H1 (cell line): ENCODE measurements around the gene TLL1.

Source experiments
- JUN ChIP-seq: IDR thresholded peaks from 2 replicates; pipeline ENCODE4 v1.6.1; 2011; ENCODE audit warnings: low read depth, mild to moderate bottlenecking, improper control_type of control experiment, low read length
- POLR2AphosphoS5 ChIP-seq: IDR thresholded peaks from 2 replicates; pipeline ENCODE4 v1.6.1; 2011; ENCODE audit warnings: low read depth, low read length
- SIRT6 ChIP-seq: IDR thresholded peaks from one replicate; pipeline ENCODE4 v1.7.1; 2012; ENCODE audit warnings: low read length, inconsistent platforms
- SIX5 ChIP-seq: IDR thresholded peaks from 2 replicates; pipeline ENCODE4 v1.6.1; 2011; ENCODE audit warnings: mild to moderate bottlenecking, low read depth, low read length
- SP2 ChIP-seq: IDR thresholded peaks from 2 replicates; pipeline ENCODE4 v1.6.1; 2012; ENCODE audit warnings: mild to moderate bottlenecking, low read length, inconsistent platforms
- SRF ChIP-seq: IDR thresholded peaks from 2 replicates; pipeline ENCODE4 v1.6.1; 2011; ENCODE audit warnings: mild to moderate bottlenecking, low read depth, low read length, moderate library complexity
- USF2 ChIP-seq: IDR thresholded peaks from 2 replicates; pipeline ENCODE4 v1.6.1; 2011; ENCODE audit warnings: low read length, improper control_type of control experiment
- YY1 ChIP-seq: IDR thresholded peaks from 2 replicates; pipeline ENCODE4 v1.6.1; 2011; ENCODE audit warnings: low read depth, mild to moderate bottlenecking, low read length

GRCh38 chr4:165827018-165827417 lies 46.0 kb upstream of the TLL1 start:
- TF ChIP-seq JUN = no peak
- TF ChIP-seq SIX5 = no peak
- TF ChIP-seq YY1 = no peak
- no peak for TF ChIP-seq USF2
- TF ChIP-seq SRF = no peak
- TF ChIP-seq SP2 = no peak
- TF ChIP-seq POLR2AphosphoS5 = no peak
- no peak for TF ChIP-seq SIRT6
